NCI-H2029 (cell line): Measurements from ENCODE around the gene CDCP1.
"Not testable (repeated sequence)": the region's sequence is repeated elsewhere in the genome, so short reads cannot be mapped to it uniquely, and the experiment has no call there.

Source experiments
- DNase-seq: peaks from one replicate; lab custom pipeline; 2025; lab: John Stamatoyannopoulos, UW

The CDCP1 gene

GRCh38 chr3:45084361-45084760, 61.8 kb downstream of the CDCP1 start:
- no peak for DNase-seq

- DNase-seq: no peak
Observed at GRCh38 chr3:45083023-45083422, 63.2 kb downstream of the CDCP1 start.

- no peak for DNase-seq
Observed at GRCh38 chr3:45082142-45082538, 64.0 kb downstream of the CDCP1 start.

GRCh38 chr3:45081506-45082141, 64.6 kb downstream of the CDCP1 start:
- no peak for DNase-seq

GRCh38 chr3:45080824-45081223, 65.4 kb downstream of the CDCP1 start:
- DNase-seq: no peak

- DNase-seq: no peak
Observed at GRCh38 chr3:45079715-45080114, 66.5 kb downstream of the CDCP1 start.

- DNase-seq: no peak
Observed at GRCh38 chr3:45078910-45079522, 67.2 kb downstream of the CDCP1 start.

- not testable (repeated sequence) for DNase-seq
Observed at GRCh38 chr3:45078256-45078655, 67.9 kb downstream of the CDCP1 start.

GRCh38 chr3:45075821-45076625, 70.2 kb downstream of the CDCP1 start:
- no peak for DNase-seq

- DNase-seq: no peak
Observed at GRCh38 chr3:45071075-45071474, 75.1 kb downstream of the CDCP1 start.

- peak; percentile 31 for DNase-seq
Observed at GRCh38 chr3:45067941-45068340, 78.2 kb downstream of the CDCP1 start.

- no peak for DNase-seq
Observed at GRCh38 chr3:45067486-45067885, 78.7 kb downstream of the CDCP1 start.

GRCh38 chr3:45066109-45066801, 79.9 kb downstream of the CDCP1 start:
- no peak for DNase-seq

GRCh38 chr3:45065373-45065720, 80.8 kb downstream of the CDCP1 start:
- no peak for DNase-seq

GRCh38 chr3:45064512-45065372, 81.4 kb downstream of the CDCP1 start:
- DNase-seq: no peak

GRCh38 chr3:45062697-45063070, 83.5 kb downstream of the CDCP1 start:
- DNase-seq: no peak

- DNase-seq: no peak
Observed at GRCh38 chr3:45060165-45060892, 85.8 kb downstream of the CDCP1 start.

GRCh38 chr3:45059132-45059531, 87.0 kb downstream of the CDCP1 start:
- no peak for DNase-seq

- no peak for DNase-seq
Observed at GRCh38 chr3:45057557-45057956, 88.6 kb downstream of the CDCP1 start.

- no peak for DNase-seq
Observed at GRCh38 chr3:45056608-45057301, 89.4 kb downstream of the CDCP1 start.
